NCI-H1092 (cell line): Measurements from ENCODE around the gene ERCC4.

Source experiments
- DNase-seq: peaks from one replicate; lab custom pipeline; 2025; lab: John Stamatoyannopoulos, UW

ERCC4 gene

GRCh38 chr16:13948086-13948485 is 28.1 kb downstream of the ERCC4 start:
- DNase-seq: no peak

GRCh38 chr16:13950821-13951547 is 31.0 kb downstream of the ERCC4 start:
- DNase-seq: no peak

DNA sequence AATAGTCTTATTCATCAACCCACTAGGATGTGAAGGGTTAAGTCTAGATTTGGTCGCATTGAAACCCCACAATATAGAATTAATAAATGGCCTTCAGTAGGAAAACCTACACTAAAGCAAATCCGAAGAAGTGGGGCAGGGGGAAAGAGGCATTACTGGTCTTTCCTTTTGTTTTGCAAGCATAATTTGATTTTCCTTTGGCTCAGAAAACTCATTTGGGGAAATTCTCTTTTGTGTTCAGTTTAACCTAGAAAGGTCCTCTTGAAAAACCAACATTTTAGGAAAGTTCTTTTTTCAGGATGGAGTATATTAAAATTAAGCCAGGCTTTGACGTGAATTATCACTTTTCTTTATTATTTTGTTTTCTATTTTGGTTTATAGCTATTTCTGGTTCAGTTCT is 31.7 kb downstream of the ERCC4 start:
- DNase-seq: no peak

- no peak for DNase-seq
These were observed 33.5 kb downstream of the ERCC4 start for GRCh38 chr16:13953501-13953900.

GRCh38 chr16:13956635-13957196 is 36.8 kb downstream of the ERCC4 start:
- no peak for DNase-seq

GRCh38 chr16:13957197-13958078 is 37.5 kb downstream of the ERCC4 start:
- no peak for DNase-seq

DNA sequence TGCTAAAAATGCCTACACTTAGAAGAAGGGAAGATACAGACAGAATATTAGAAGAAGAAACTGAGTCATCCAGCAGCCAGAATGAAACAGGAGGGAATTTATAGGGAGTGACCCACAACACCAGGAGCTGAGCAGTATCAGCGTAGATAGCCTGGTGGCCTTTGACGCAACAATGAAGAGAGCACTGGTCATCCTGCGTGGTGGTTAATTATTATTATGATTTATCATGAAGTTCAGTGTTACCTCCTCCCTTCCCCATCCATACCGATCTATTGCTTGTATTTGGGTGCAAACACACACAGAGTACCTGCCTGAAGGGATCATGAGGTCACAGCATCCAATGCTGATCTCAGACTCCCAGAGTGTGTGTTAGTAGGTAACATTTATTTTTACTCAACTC is 38.5 kb downstream of the ERCC4 start:
- no peak for DNase-seq

GRCh38 chr16:13959626-13960025 is 39.7 kb downstream of the ERCC4 start:
- no peak for DNase-seq

DNA sequence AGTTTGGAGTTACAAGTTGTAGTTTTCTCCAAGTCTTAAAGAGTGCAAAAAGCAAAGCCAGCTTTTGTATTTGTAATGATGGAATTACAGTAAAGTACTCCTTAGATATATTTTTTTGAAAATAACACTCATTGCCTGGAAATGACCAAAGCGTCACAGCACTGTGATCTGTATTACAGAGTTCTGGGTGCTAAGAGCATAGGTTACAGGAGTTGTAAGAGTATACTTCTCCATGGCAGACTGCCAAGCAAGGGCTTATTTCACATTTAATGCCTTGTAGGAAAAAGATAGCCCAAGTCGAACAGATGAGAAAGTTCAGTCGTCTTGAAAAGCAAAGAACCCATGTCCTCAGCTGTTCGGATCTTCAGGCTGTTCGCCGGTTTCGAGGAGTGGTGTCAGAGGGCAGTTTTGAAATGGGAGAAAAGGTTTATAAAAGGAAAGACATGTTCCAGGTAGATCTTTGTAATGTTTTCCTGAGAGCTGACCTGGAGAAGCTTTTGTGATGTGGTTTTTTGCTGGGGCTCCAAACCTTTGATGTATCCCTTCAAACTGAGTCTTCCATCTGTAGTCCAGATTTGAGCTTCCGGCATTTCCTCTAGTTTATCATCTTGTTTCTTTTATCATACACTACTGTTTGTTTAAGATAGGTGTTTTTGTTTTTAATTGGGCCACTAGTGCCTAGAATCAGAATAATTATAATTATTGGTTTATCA is 41.3 kb downstream of the ERCC4 start:
- no peak for DNase-seq

GRCh38 chr16:13962232-13962631 is 42.3 kb downstream of the ERCC4 start:
- DNase-seq: no peak

GRCh38 chr16:13968835-13969234 is 48.9 kb downstream of the ERCC4 start:
- DNase-seq: no peak

GRCh38 chr16:13969711-13970110 is 49.8 kb downstream of the ERCC4 start:
- DNase-seq: no peak

GRCh38 chr16:13970708-13971422 is 50.9 kb downstream of the ERCC4 start:
- DNase-seq: no peak

DNA sequence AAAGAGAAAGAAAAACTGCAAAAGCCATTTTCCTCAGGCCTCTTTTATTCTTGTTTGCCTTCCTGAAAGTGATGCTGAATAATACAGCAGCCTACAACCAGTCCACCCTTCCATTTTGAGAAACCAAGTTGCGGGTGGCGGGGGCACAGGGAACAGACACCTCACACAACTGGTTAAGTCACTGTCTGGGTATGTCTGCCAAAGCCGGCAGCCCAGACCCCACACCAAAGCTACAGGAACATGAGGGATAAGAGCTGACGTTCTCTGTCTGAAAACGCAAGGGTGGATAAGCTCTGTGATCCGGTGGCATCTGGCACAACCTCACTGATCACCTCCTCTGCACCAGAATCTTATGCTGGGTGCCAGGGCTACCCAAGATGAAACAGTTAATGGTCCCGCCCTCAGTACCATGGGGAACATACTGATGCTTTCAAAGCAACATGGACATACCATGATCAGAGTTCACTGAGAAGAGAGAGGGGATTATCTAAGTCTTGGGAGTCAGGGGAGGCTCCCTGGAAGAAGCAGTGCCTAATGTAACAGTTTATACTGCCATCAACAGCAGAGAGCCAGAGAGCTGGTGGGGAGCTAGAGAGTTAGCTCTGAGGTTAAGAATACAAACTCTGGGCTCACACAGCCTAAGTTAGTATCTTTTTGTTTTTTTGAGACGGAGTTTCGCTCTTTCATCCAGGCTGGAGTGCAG is 53.5 kb downstream of the ERCC4 start:
- DNase-seq: no peak

DNA sequence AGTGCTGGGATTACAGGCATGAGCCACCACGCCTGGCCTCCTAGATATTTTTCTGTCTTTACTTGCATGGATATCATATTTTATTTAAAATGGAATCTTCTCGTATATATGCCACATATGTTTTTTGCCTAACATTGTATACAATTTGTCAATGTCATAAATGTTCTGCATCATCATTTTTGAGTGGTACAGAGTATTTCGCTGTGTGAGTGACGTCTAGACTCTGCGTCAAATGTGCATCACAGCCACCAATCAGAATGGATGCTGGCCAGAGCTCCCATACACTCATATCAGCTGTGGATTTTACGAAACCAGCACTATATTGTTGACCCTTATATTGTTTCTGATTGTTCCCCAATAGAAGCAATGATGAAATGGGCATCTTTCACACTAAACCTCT is 57.2 kb downstream of the ERCC4 start:
- DNase-seq: no peak

DNA sequence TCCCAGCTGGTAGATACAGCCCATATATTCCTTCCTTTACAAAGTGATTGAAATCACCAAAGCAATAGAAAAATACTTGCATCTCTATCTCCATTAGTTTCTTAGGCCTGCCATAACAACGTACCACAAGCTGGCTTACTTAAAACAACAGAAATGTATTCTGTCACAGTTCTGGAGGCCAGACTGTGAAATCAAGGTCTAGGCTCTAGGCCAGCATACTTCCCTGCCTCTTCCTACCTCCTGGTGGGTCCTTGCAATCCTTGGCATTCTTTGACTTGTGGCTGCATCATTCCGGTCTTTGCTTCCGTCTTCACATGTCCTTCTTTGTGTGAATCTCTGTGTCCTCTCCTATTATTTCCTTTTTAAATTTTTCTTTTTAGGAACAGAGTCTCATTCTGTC is 62.5 kb downstream of the ERCC4 start:
- no peak for DNase-seq

DNA sequence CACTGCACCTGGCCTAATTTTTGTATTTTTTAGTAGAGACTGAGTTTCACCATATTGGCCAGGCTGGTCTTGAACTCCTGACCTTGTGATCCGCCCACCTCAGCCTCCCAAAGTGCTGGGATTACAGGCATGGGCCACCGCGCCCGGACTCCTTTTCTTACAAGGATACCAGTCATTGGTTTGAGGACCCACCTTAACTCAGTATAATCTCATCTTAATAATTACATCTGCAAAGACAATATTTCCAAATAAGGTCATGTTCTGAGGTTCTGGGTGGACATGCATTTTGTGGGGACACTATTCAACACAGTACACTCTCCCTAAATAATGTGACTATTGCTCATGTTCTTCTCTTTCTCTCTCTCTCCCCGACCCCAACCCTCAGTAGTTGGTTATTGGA is 63.7 kb downstream of the ERCC4 start:
- no peak for DNase-seq

DNA sequence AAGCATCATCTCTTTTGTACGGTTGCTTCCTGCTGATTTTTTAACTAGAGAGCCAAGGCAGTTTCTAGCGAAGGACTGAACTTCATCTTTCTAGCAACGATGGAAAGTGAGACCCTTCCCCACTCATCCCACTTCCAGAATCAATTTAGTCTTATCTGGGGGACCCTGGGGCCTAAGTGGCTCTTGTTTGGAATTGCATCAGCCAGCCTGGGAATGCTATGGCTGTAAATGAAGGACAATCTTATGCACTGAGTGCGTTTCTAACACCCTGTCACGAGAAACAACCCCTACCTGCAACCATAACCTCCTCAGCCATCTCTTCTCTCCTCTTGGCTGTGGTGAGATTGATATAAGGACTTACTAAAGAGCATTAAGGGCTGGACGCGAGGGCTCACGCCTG is 64.8 kb downstream of the ERCC4 start:
- no peak for DNase-seq

DNA sequence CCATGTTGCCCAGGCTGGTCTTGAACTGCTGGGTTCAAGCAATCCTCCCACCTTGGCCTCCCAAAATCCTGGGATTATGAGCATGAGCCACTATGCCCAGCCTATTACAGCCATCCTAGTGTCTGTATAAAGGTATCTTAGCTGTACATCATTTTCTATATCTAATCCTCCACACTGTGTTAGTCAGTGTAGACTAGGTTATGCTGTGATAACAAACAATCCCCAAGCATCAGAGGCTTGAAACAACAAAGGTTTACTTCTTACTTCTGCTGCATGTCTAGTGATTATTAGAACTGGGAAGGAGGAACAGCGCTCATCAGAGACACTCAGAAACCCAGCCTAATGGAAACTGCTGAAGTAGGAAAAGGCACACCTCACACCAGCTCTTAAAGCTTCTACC is 68.1 kb downstream of the ERCC4 start:
- DNase-seq: no peak

GRCh38 chr16:13992322-13992721 is 72.4 kb downstream of the ERCC4 start:
- DNase-seq: no peak

DNA sequence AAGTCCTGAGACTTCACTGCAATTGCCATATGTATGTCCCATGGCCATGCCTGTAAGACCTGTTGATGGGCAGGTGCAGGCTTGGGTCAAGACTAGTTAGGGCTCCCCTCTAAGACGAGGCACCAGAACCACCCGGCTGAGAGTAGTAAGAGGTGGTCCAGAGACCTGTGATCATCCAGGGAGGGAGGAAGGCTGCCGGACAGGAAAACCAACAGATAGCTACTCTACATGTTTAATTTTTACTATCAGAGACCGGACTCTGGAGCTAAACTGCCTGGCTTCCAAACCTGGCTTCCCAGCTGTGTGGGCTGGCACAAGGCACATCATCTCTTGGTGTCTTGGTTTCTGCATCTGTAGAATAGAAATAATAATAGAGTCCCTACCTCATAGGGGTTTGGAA is 73.0 kb downstream of the ERCC4 start:
- no peak for DNase-seq
